ENCODE data around the gene PPP3CB. TPM values are rescaled to one million over a fixed set of nuclear protein-coding genes. Genes with fewer than 3 reads are reported as not detected.

PPP3CB gene
- total RNA-seq, 4 donors from 2014 or later, result 62.2 to 99.5 (median 77.8) TPM

DNA sequence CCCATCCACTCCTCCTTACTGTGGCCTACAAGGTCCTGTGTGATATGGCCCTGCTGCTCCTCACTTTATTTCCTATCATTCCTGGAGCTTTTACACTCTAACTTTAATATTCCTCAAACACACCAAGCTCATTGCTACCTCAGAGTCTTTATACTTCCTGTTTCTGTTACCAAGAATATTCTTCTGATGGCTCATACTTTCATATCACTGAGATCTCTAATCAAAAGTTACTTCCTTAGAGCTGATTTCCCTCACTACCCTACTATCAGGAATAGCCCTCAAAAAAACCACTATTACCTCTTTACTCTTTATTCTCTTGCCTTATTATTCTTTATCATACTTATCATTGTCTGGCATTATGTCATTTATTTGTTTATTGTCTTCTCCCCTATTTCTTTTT is 5.8 kb upstream of the PPP3CB start:
- TF ChIP-seq, protein P1, sequence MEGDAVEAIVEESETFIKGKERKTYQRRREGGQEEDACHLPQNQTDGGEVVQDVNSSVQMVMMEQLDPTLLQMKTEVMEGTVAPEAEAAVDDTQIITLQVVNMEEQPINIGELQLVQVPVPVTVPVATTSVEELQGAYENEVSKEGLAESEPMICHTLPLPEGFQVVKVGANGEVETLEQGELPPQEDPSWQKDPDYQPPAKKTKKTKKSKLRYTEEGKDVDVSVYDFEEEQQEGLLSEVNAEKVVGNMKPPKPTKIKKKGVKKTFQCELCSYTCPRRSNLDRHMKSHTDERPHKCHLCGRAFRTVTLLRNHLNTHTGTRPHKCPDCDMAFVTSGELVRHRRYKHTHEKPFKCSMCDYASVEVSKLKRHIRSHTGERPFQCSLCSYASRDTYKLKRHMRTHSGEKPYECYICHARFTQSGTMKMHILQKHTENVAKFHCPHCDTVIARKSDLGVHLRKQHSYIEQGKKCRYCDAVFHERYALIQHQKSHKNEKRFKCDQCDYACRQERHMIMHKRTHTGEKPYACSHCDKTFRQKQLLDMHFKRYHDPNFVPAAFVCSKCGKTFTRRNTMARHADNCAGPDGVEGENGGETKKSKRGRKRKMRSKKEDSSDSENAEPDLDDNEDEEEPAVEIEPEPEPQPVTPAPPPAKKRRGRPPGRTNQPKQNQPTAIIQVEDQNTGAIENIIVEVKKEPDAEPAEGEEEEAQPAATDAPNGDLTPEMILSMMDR (IDR thresholded peaks at IDR 0.05; ENCODE audit: low read depth), result no peak

DNA sequence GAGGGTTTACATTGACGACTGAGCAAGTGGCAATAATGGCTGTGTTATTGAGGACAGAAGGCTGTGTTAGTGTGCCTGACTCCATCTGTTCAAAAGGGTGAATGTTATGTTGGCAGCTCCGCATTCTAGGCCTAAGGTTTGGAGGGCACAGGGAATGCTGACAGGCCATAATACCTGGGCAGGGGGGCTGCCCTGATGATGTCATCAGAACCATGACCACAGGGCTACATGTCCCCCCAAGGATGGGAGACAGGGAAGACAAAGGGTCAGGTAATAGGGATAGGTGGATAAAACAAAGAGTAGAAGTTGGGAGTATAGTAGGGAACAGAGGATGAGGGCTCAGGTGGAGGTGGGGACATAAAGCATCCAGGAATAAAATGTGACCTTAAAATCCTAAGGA is 1.8 kb upstream of the PPP3CB start:
- TF ChIP-seq, protein P1 (IDR thresholded peaks at IDR 0.05; ENCODE audit: low read depth), result no peak

DNA sequence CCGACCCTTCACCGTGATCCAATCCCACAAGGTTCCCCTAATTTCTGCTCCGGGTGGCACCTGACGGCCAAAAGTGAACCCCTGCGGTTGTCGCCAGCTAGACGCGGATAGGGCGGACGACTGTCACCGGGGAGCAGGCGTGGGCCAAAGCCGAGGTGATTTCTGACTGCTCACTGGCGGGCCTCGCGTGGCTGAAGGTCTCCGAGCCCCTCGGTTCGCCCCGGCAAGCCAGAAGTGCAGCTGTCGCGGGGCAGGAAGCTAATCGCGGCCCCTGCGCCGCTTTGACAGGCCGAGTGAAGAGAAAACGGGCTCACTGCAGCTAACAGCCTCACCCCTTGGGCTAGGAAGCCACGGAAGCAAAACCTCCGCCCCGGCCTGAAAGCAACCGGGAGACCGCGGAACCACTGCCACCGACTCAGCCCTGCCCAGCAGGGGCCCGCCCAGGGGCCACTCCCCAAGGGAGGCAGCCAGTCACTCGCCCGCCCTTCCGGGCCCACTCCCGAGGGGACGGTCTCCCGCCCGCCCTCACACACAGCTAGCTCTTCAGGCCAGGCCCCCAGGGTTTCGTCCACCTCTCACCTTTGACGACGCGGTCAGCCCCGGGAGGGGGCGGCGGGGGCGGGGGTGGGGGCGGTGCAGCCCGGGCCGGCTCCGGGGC is 469 bp downstream of the PPP3CB start:
- TF ChIP-seq, protein P1 (IDR thresholded peaks at IDR 0.05; ENCODE audit: low read depth), result no peak

DNA sequence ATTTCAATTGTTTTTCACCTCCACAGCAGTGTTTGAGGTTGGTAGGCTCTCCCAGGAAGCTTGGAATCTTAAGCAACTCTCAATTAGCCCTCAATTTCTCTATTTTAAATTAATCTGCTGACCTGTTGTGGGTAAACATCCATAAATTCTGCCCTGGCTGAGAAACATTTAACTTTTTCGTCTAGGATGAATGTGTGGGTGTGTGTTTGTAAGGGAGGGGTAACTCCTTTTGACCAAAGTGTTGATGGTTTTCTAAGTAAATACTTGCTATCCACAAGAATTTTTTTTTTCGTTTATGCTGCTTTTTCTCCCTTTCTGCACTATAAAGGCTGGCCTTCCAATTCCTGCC is 973 bp downstream of the PPP3CB start:
- TF ChIP-seq, protein P1 (IDR thresholded peaks at IDR 0.05; ENCODE audit: low read depth), result no peak

DNA sequence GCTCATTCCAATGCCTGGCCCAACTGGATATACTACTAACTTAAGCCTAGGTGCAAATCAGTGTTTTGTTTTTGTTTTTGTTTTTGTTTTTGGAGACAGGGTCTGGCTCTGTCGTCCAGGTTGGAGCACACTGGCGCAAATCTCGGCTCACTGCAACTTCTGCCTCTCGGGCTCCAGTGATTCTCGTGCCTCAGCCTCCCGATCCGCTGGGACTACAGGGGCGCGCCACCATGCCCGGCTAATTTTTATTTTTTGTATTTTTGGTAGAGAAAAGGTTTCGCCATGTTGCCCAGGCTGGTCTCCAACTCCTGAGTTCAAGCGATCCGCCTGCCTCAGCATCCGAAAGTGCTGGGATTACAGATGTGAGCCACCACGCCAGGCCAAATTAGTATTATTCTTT is 1.6 kb downstream of the PPP3CB start:
- TF ChIP-seq, protein P1 (IDR thresholded peaks at IDR 0.05; ENCODE audit: low read depth), result no peak

DNA sequence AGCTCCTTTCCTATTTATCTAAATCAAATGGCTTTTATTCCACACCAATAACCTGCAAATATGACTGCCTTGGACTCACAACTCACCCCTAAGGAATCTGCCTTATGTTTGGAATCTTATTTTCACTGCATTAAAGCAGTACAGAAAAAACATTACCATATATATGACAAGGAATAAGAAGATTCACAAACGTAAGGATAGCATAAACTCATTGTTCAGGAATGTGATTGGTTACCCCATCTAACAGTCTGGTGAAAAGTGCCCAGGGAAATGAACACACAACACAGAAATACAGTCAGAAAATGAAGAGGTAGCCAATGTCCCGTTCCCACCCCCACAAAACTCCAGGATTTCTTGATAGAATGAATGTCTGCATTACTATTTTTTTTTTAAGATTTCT is 2.0 kb downstream of the PPP3CB start:
- TF ChIP-seq, protein P1 (IDR thresholded peaks at IDR 0.05; ENCODE audit: low read depth), result no peak

DNA sequence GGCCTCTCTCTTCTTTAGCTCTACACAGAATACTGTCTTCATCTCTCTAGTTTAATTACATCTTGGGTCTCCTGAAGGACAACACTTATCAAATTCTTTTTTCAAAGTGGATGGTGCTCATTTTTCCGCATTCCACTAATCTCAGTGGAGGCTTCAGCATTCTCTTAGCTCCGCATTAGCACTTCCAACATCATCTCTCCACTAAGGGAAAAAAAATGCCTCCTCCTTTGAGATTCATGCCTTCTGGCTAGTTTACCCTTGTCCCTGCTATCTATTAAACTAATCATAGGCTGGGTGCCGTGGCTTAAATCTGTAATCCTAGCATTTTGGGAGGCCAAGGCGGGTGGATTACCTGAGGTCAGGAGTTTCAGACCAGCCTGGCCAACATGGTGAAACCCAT is 9.2 kb downstream of the PPP3CB start:
- TF ChIP-seq, protein P1 (IDR thresholded peaks at IDR 0.05; ENCODE audit: low read depth), result no peak
